SKM-1 treated with dmso at 0.1 percent for 144 hours (cell line): ENCODE measurements around the gene RIMBP2.

ENCODE experiments used
- DNase-seq: peaks from one replicate; lab custom pipeline; 2025; ENCODE audit not compliant: unreplicated experiment; lab: John Stamatoyannopoulos, UW

Gene RIMBP2

DNA sequence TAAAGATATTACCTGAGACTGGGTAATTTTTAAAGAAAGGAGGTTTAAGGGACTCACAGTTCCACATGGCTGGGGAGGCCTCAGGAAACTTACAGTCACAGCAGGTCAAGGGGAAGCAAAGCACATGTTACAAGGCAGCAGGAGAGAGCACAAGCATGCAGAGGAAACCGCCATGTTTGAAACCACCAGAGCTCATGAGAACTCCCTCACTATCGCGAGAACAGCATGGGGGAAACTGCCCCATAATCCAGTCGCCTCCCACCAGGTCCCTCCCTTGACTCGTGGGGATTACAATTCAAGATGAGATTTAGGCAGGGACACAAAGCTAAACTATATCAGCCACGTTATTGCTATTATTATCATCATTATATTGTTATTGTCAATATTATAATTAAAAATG, 138.7 kb downstream of the RIMBP2 start:
- no peak for DNase-seq

DNA sequence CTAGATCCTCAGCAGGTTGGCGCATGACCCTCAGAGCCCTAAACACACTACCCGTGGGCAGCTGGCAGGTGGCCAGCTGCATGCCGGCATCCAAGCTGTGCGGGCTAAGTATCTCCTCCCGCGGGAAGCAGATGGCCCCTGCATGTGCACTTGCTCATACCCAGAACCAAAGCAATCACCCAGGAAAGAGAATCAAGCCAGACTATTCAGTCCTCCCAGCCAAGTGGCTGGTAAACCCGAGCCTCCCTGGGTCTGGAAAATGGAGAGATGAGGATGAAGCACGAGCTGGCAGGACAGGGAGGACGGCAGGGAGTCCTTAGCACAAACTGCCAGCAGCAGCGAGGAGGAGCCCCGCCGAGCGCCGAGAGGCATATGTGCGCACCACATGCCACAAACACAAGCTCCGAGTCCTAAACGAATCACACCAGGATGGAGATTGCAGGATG, 139.7 kb downstream of the RIMBP2 start:
- DNase-seq, result no peak

DNA sequence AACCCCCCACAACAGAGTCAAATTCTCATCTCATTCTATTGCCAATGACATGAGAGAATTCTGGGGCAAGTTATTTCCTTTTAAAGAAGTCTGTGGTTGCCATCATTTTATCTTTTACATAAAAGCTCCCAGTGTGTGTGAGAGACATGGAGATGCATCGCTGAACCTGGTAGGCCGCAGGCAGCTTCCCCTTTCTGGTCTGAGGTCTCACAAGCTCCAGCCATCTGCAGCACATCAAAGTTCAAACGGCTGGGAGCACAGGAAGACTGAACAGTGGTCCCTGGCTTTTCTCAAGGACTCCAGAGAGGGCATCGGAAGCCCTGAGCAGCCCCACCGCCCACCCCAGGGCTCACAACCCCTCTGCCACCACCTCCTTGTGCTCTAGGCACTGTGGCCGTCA, 141.7 kb downstream of the RIMBP2 start:
- DNase-seq, result no peak

DNA sequence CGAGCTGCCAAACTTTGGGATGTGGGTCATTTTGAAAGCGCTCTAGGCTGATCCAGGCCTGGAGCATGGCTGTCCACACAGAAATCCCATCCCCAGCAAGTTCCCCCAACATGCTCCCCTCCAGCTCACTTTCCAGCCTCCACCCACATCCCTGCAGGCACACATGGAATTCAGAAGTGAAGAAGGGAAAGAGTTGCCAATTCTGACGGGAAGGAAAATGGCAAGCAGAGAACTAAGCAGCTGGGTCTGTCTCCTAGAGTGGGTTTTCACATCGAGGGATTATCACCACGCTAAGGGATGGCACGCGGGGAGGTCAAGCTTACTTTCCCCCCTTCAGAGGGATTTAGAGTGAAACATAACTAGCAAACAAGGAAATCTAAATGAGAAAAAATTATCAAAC, 142.3 kb downstream of the RIMBP2 start:
- no peak for DNase-seq

DNA sequence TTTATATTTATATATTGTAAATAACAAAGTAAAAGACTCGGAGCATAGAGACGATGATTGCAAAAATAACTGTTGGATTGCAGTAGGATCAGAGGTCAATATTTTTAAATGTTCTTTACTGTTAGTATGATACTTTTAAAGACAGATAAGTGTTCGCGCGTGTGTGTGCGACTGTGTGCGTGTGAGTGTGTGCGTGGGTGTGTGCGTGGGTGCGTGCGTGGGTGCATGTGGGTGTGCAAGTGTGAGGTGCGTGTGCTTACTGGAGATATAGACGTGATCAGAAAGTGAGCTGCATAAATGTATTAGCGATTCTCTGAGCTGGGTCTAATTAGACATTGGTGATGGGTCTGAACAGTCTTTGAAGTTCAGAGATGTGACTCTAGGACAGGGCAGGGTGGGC, 142.9 kb downstream of the RIMBP2 start:
- DNase-seq, result no peak

DNA sequence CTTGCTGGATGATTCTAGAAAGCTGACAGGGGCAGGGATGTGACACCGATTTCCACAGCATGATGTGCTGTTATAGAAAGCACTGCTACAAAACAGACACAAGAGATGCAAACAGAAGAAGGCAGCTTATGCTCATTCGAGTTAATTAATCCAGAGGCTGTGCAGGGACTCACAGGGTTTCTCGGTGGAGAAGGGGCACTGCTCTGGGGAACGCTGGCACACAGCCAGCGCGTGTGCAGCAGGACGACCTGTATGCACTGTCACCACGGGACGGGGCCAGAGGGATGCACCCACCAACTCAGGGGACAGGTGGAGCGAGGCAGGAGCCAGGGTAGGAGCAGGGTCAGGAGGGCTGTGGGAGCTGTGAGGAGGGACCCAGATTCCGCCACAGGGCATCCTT, 143.5 kb downstream of the RIMBP2 start:
- DNase-seq, result no peak

DNA sequence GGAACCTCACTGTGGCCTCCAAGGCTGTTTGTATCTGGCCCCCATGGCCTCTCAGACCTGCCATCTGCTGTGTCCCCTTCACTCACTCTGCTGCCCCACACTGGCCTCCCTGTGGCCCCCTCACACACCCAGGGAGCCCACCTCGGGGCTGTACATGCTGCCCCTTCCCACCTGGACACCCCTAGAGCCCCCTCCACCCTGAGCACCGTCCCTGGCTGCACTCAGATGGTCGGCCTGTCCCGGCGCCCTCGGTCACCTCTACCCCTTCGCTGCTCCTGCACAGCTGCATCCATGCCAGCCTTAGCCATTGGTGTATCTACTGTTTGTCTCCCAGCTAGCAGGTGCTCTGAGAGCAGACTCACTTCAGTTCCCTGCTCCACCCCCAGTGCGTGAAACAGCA, 144.4 kb downstream of the RIMBP2 start:
- DNase-seq, result no peak

DNA sequence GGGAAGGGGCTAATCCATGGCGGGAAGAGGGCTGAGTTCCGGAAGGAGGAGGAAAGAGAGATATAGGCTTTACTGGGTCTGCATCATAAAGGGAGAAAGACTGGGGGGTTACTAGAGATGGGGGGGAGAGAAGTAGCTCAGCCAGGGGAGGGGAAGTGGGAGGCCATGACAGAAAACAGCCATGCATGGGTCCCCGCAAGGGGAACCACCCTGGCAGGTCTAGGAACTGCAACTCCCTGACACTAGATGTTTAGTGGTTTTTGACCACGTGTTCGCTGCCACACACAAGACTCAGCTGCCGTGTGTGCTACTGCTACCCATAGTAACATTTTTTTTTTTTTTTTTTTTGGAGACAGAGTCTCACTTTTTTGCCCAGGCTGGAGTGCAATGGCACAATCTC, 145.0 kb downstream of the RIMBP2 start:
- DNase-seq, result no peak

DNA sequence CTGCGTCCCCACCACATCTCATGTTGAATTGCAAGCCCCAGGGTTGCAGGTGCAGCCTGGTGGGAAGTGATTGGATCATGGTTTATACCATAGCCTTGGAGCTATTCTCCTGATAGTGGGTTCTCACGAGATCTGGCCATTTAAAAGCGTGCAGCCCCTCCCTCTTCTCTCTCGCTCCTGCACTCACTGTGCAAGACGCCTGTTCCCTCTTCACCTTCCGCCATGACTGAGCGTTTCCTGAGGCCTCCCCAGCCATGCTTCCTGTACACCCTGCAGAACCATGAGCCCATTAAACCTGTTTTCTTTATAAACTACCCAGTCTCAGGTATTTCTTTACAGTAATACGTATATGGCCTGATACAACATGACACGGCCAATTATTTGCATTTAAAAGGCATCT, 146.6 kb downstream of the RIMBP2 start:
- no peak for DNase-seq

DNA sequence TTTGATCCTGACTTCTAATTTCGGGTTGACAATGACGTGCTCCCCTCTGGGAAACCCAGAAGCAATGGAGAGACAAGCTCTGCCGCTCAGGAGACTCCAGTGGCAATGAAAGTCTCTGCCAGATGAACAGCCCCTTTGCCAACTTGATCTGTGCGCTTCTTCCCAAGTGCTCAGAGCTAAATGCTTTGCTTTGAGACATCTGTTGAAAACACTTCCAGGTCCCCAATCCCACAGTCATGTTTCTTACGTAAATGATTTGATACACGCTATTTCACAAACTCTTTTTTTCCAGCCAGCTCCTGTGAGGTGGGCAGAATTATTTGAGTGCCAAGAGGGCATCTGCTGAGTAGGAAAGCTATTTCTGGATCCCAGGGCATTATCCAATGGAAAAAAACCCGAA, 147.6 kb downstream of the RIMBP2 start:
- no peak for DNase-seq

DNA sequence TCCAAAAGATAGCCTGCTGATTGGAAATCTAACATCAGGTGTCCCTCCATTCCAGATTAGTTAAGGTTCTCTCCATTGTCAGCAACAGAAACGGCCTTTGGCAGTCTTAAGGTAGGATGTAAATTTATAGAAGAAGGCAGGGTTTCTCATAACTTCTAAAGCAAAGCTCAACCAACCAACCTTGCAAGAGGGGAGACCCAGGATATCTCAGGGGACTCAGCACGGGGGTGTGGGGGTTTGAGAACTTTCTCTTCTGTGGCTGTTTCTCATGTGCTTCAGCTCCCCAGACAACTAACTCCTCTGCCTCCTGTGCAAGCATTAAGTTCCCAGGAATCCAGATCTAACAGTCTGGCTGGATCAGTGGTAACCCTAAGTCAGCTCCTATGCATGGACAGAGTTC, 148.1 kb downstream of the RIMBP2 start:
- no peak for DNase-seq

DNA sequence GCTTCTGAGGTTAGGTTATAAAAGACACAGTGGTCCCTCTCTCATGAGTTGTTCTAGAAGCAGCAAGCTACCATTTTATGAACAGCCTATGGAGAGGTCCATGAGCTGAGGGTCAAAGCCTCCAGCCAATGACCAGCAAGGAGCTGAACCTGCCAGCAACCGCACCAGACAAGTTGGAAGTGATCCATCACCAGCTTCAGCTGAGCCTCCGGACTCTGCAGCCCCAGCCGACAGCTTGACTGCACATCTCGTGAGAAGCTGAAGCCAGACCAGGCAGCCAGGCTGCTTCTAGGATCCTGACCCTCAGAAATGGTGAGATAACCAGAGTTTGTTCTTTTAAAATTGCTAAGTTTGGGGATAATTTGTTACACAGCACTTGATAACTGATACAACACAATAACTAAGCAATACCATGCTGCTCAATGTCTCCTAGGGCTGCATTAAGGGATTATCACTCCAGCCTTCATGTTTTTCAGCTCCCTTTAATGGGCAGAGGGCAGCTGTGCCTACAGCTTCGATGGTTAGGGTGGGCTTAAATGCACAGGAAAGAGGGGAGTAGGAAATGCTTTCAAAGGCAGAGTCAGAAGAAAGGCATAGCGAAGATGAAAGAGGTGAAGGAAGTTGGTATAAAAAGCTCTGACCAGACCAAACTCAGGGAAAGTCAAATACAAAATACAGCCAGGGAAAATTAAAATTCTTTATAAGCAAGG, 149.5 kb downstream of the RIMBP2 start:
- DNase-seq, result no peak

DNA sequence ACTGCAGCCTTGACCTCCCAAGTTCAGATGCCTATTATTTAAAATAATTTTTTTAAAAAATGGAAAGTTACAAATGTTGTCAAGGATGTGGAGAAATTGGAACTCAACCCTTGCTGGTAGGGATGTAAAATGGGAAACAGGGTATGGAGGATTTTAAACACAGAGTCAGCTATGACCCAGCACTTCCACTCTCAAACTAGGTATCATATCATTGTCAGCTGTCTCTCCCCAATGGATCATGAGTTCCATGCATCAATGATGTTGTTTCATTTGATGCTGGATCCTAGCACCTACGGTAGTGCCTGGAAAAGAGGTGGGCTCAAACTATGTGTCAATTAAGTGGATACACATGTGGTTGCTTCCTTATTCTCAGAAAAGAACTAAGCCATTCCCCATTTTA, 150.9 kb downstream of the RIMBP2 start:
- no peak for DNase-seq

DNA sequence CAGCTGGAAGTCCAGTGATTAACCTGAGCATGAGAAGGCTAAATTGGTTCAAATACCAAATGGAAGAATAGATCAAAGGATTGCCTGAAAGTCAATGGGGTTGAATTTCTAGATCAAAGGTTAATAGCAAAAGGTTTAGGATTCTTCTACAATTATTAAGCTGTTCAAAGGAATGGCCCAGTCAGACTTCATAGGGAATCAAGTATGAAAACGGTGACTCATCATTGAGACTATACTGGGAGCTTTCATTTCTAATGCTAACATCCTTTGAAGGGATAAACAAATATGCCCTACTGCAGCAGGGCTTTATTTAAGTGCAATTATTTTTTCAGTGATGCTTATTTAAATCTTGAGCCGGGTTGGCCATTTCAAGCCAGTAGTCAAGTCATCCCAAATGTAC, 152.8 kb downstream of the RIMBP2 start:
- DNase-seq, result no peak

DNA sequence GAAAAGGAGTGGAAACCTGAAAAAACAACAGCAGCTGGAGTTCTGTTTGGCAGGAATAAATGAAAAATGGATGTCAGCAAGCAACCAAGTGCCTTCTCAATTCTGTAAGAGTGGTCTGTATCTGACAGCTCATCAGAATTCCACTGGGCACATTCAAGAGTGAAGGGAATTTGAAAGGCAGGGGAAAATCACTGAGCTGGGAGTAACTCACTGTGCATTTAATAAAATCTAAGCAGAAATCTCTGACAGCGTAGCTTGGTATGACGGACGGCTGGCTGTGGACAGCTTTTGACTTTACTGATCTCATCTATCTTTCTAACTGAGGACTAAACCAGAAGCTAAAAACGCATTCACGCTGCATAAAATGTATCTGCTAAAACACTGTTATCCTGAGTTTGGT, 153.4 kb downstream of the RIMBP2 start:
- DNase-seq, result no peak

DNA sequence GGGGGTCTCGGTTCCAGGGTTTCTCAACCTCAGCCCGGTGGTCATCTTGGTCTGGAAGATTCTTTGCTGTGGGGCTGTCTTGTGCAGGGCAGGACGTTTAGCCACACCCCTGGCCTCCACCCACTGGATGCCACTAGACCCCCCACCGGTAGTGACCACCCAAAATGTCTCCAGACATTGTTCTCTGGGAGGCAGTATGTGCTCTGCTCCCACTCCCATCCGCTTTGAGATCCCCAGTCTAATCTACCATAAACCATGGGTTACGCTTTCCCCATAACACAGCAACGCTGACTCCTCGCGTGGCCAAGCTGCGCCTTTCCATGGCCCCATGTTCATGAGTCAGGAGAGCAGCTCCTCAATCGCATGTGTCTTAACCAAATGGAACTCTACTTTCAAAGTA, 155.8 kb downstream of the RIMBP2 start:
- DNase-seq, result no peak

DNA sequence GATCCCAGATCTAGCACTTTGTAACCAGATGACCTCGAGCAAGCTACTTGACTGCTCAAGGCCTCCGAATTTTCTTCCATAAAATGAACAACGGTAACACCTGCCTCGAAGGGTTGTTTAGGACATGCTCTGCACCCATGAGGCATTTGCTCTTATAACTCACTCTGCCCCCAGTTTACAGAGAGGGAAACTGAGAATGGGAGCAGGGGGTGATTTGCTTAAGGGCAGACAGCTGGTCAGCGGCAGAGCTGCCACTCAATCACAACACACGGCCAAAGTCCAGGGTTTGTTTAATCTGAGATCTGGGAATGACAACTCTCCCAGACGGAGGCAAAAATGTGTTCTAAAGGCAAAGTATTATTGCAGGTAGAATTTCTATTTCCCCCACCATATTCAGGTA, 156.3 kb downstream of the RIMBP2 start:
- DNase-seq, result no peak

DNA sequence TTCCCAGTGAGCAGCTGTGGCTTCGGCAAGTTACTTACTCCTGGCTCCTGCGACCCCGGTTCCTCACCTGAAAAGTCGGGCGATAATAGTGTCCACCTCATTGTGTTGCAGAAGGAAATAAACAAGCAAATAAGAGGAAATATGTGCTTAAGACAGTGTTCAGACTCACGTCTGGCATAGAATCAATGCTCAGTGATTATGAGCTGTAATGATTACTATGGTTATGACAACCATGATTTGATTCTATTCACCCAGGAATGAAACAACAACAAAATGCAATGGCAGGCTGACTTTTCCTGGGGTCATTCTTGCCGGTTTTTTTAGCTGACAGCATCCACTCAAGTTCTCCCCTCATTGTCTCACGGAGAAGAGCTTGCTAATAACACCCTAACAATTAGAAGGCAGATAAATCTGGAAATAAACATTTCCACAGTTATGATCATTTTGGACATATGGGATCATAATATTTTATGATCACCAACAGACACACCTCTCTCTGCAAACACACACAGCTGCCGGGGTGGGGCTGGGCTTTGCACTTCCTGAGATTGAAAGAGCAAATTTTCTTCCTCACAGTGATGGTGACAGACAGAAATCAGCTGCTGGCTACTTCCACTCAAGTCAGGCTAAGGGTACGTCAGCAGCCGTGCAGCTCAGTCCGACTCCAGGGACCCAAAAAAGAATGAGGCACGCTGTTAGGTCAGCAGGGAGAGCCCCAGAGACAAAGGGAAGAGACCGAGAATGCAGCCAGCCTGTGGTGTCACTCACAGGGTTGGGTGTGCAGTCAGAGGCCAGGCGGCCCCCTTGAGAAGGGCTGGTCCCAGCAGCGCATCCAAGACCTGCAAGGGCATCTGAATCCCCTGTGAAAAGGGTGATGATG, 158.0 kb downstream of the RIMBP2 start:
- DNase-seq, result no peak

DNA sequence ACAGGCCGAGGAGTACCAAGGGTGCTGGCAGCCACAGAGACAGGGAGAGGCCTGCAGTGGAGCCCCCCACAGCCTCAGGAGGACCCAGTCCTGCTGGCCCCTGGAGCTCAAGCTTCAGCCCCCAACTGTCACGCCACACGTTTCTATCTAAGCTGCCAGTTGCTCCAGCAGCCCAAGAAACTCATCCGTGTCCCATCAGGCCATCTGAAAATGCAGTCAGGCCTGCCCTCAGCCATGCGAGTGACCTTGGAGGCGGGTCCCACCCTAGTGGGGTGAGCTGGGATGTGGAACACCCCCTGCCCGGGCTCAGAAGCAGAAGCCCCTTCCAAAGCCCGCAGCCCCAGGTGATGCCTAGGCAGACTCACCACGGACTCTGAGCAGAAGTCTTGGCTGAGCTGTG, 158.9 kb downstream of the RIMBP2 start:
- no peak for DNase-seq

DNA sequence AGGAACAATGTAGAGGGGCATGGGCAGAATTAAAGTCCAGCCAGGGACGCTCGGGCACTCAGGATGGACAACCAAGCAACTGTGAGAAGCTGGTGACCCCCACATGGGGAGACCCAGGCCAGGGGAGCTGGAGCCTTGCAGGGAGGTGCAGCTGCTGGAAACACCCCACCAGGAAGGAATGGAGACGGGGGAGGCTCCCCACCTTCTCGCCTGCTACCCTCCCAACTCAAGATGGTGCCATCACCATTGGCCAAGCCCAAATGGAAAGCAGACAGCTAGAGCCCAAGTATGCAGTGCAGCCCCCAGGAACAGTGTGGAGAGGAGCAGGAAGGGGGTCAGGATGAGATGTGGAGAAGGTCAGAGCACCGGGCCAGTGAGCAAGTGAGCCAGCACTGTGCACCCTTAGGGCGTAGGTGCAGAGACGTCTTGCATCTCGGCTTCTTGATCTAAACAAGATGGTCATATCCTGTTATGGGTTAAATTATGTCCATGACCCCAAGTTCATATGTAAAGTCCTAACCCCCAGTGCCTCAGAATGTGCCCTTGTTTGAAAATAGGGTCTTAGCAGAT, 159.5 kb downstream of the RIMBP2 start:
- no peak for DNase-seq

DNA sequence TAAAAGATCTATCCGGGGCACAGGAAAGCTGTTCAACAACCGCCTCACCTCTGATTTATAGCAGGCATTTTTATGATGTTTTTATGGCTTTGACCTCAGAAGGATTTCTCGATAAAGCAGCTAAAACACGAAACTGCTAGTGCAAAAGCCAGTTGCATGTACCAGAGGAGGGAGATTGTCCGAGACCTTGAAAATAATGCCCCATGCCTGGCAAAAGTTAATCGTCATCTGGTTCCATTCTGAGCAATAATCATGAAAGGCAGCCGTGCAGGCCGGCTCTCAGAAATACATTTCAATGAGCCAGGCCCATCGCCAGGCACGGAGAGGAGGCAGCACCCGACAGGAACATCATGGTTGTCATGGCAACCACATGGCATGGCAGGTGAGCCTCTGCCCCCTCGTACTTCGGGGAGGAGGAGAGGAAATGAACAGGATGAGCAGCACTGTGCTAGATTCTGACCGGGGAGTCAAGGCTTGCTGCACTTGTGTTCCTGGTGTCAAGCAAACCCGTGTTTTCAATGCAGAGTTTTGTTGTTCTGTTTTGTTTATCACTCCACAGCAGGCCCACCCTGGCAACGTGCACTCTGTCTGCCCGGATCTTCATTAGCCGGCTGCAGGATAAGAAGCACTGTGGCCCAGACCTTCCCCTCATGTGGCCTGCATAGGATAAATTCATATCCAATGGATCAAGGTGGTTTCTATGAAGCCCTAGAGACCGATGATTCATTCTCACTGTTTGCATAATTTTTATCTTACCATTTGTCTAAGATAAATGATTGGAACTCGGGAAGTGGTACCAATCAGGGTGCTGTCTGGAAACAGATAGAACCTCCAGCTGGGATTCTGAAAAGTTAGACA, 160.2 kb downstream of the RIMBP2 start:
- no peak for DNase-seq
